ENCODE results near the gene ZDHHC14.

DNA sequence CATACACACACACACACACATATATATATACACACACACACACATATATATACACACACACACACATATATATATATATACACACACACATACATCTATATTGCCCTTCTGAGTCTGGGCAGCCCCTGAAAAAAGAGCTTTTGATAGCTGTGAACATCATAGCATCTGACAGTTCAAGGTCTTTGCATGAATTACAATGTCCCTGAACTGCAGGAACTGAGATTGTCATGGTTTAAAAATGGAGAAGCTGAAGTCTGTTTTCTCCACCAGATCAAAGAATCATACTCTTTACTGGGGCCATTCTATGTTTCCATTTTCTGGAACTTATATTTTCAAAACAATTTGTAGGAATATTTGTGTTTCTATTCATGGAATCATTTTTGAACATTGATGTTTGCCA, 189.8 kb downstream of the ZDHHC14 start:
- no peak for TF ChIP-seq POLR2A (IDR thresholded peaks at IDR 0.05)
- TF ChIP-seq, protein P1, sequence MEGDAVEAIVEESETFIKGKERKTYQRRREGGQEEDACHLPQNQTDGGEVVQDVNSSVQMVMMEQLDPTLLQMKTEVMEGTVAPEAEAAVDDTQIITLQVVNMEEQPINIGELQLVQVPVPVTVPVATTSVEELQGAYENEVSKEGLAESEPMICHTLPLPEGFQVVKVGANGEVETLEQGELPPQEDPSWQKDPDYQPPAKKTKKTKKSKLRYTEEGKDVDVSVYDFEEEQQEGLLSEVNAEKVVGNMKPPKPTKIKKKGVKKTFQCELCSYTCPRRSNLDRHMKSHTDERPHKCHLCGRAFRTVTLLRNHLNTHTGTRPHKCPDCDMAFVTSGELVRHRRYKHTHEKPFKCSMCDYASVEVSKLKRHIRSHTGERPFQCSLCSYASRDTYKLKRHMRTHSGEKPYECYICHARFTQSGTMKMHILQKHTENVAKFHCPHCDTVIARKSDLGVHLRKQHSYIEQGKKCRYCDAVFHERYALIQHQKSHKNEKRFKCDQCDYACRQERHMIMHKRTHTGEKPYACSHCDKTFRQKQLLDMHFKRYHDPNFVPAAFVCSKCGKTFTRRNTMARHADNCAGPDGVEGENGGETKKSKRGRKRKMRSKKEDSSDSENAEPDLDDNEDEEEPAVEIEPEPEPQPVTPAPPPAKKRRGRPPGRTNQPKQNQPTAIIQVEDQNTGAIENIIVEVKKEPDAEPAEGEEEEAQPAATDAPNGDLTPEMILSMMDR (IDR thresholded peaks at IDR 0.05), result no peak
